Stimulated activated CD4-positive, alpha-beta T cell treated with anti-CD3 and anti-CD28 coated beads, Interleukin-4, amount 100 ng/mL, for 24 hours (primary cell): ENCODE measurements around the gene ATRNL1.

Experiments used
- DNase-seq: peaks from one replicate; pipeline ENCODE4 v3.0.0-alpha.2; 2020

Gene ATRNL1

GRCh38 chr10:115957786-115958442, 864.7 kb downstream of the ATRNL1 start:
- DNase-seq: no peak

- DNase-seq: no peak
Measured at GRCh38 chr10:115963848-115964247, 870.7 kb downstream of the ATRNL1 start.

GRCh38 chr10:115964827-115965226, 871.7 kb downstream of the ATRNL1 start:
- DNase-seq: no peak

- DNase-seq: no peak
Measured at GRCh38 chr10:115965376-115965775, 872.2 kb downstream of the ATRNL1 start.

GRCh38 chr10:115968236-115968635, 875.1 kb downstream of the ATRNL1 start:
- DNase-seq: no peak

- no peak for DNase-seq
Measured at GRCh38 chr10:115969591-115969990, 876.4 kb downstream of the ATRNL1 start.

GRCh38 chr10:115971921-115972320, 878.8 kb downstream of the ATRNL1 start:
- DNase-seq: no peak

- DNase-seq: no peak
Measured at GRCh38 chr10:115972426-115972825, 879.3 kb downstream of the ATRNL1 start.

- no peak for DNase-seq
Measured at GRCh38 chr10:115974351-115974750, 881.2 kb downstream of the ATRNL1 start.

- no peak for DNase-seq
Measured at GRCh38 chr10:115974816-115975430, 881.8 kb downstream of the ATRNL1 start.

GRCh38 chr10:115975506-115975905, 882.3 kb downstream of the ATRNL1 start:
- DNase-seq: no peak

GRCh38 chr10:115976342-115976741, 883.2 kb downstream of the ATRNL1 start:
- no peak for DNase-seq

- DNase-seq: no peak
Measured at GRCh38 chr10:115977855-115978254, 884.7 kb downstream of the ATRNL1 start.

- DNase-seq: no peak
Measured at GRCh38 chr10:115979576-115979975, 886.4 kb downstream of the ATRNL1 start.

- no peak for DNase-seq
Measured at GRCh38 chr10:115980470-115980869, 887.3 kb downstream of the ATRNL1 start.

- DNase-seq: no peak
Measured at GRCh38 chr10:115981081-115981480, 887.9 kb downstream of the ATRNL1 start.

GRCh38 chr10:115982076-115982475, 888.9 kb downstream of the ATRNL1 start:
- DNase-seq: no peak

GRCh38 chr10:115982526-115982925, 889.4 kb downstream of the ATRNL1 start:
- DNase-seq: no peak

- no peak for DNase-seq
Measured at GRCh38 chr10:115985786-115986185, 892.6 kb downstream of the ATRNL1 start.

- DNase-seq: no peak
Measured at GRCh38 chr10:115988380-115988779, 895.2 kb downstream of the ATRNL1 start.

- DNase-seq: no peak
Measured at GRCh38 chr10:115989621-115990020, 896.5 kb downstream of the ATRNL1 start.

GRCh38 chr10:115992236-115992986, 899.2 kb downstream of the ATRNL1 start:
- no peak for DNase-seq

- DNase-seq: no peak
Measured at GRCh38 chr10:115996031-115996430, 902.9 kb downstream of the ATRNL1 start.

- DNase-seq: no peak
Measured at GRCh38 chr10:115998301-115998700, 905.1 kb downstream of the ATRNL1 start.
